NCI-H446 (cell line): Measurements from ENCODE around the gene MAGI1.

Experiments used
- DNase-seq, 2 experiments: peaks; one replicate each; lab custom pipeline; 2025; lab: John Stamatoyannopoulos, UW

The MAGI1 gene

DNA sequence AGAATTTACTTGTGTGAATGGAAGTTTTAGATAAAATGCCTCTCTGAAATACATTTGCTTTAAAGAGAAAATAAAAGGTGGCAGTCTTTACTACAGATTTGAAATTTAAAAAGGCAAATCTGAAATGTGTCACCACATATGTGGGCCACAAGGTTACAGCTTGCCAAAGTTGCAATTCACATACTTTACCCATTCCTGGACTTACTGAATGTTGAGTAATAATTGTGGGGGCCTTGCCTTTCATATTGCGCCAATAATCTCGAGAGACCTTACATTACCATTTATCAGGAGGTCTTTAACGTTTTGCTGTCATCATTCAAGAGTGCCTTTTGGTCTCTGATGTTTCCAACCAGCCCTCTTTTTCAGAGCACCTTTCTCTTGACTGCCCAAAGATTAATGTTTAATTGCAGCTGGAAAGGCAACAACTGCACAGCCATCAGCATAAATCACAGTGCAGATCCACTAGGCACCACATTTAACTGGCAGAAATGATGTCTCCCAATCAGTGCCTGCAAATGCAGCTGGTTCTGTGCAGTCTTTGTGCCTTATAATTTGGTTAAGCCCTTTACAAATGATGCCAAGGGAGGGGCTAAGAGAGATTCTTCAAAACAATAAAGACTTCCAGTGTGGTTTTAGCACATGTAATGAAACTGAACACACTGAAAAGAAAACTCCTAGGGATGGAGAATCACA, 206.8 kb downstream of the MAGI1 start:
- DNase-seq, result no peak

DNA sequence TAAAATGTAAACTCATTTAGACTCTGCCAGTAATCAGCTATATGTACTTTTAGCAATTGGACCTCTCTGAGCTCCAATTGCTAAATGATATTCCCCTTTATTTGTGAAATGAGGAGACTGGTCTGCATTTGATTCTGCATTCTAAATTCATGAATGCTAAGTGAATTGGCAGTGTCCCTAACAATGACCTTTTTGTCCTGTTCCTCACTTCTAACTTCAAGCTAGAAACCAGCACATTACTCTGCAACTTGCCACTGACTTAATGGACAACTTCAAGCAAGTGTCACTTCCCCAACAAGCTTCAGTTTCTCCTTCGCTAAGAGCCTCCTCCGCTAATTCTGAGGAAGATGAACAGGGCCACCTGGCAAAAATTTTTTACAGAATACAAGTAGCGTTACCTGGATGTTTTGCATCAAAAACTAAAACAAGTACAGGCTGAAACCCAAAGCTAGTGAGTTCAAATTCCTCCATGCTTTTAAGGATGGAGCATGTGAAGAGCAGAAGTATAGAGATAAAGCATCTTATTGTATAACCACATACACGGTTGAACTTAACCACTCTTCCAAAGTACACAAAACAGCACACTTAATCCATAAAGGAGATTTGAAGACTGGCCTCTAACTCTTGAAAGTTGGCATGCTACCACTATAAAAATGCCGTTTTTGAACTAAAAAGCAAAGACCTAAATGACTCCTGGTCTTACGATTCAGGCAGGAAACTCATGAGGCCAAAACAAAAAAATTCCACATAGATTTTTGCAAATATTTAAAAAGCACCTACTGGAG, 207.6 kb downstream of the MAGI1 start:
- no peak for DNase-seq

DNA sequence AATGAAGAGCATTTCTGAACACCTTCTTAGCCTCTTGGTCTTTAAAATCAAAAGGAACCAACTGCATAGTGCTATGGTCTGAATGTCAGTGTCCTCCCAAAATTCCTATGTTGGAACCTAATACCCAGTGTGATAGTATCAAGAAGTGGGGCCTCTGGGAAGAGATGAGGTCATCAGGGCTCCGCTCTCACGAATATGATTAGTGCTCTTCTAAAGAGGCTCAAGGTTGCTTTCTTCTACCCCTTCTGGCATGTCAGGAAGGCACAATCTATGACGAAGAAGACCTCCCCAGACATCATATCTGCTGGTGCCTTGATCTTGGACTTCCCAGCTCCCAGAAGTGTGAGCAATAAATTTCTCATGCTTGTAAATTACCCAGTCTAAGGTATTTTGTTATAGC, 209.5 kb downstream of the MAGI1 start:
- no peak for DNase-seq

DNA sequence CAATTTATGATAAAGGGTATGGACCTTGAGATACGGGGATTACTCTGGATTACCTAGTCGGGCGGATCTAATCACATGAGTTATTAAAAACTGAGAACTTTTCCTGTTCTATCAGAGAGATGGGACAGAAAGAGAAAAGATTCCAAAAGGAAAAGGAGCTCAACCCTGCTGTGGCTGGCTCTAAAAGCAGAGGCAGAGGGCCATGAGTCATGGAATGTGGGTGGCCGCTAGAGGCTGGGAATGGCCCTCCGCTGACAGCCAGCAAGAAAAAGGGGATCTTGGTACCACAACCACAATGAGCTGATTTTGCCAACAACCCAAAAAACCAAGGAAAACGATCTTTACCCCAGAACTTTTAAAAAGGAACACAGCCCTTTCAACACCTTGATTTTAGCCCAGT, 210.0 kb downstream of the MAGI1 start:
- DNase-seq, result no peak

DNA sequence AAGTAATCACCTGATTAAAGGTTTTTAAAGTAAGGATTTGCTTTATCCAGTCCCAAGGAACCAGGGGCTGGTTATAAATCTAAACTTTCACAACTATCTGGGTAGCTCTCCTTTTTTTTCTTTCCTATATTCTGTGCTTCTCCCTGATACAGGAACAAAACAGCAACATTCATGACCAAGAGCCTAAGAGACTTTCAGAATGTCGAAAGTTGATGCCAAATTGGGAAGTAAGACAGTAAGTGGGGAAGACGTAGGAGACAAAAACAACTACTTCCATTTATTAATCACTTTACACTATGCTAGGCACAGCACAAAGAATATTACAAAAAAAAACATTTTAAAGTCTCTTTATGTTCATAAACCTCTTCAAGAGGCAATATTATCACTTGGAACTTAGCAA, 211.6 kb downstream of the MAGI1 start:
- DNase-seq, result no peak

DNA sequence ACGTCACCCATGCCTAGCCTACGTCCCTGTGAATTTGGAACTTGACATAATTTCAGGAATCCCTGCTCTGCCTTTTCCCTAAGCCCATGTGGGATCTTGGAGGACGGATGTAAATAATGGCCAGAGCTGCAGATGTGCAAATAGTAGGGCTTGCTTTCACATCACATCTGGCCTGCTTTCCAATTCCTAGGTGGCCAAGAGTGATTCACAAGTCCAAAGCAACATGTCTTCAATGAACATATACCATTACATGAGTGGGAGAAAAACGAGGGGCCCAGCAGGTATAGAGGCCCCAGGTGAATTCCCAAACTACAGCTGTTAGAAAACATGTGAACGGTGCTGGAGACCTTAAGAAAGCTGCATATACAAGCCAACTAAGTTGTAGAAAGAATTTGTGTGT, 214.6 kb downstream of the MAGI1 start:
- no peak for DNase-seq

DNA sequence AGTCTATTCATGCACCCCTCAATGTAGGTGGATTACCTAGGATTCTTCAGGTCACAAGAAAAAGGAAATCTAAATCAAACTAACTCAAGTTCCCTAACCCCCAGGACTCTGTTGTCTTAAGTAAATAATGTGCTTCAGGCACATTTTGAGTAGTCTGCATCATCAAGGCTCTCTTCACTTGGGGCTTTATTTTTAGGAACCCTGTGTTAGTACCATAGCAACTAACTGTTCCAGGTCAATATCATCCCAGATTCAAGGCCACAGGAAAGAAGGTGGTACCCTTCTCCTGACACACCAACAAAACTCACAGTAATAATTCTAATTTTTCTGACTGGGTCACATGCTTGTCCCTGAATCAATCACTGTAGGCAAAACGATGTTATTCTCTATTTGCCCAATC, 218.1 kb downstream of the MAGI1 start:
- DNase-seq, result no peak

DNA sequence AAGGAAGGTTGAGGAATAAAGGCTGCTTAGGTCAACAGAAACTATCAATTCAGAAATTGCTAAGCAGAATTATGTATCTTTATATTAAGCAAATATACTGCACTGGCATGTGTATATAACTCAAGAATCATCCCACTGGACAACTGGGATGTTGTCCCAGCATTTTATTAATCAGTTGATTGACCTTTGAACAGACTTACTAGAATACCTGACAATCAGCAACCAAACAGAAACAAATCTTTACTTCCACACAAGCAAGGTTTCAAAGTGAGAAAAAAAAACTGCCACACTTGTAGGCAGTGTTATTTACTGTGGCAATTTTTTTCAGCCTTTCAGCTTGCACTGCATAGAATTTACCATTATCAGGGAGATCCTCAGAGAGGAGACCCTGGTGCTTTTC, 218.8 kb downstream of the MAGI1 start:
- DNase-seq, result no peak

DNA sequence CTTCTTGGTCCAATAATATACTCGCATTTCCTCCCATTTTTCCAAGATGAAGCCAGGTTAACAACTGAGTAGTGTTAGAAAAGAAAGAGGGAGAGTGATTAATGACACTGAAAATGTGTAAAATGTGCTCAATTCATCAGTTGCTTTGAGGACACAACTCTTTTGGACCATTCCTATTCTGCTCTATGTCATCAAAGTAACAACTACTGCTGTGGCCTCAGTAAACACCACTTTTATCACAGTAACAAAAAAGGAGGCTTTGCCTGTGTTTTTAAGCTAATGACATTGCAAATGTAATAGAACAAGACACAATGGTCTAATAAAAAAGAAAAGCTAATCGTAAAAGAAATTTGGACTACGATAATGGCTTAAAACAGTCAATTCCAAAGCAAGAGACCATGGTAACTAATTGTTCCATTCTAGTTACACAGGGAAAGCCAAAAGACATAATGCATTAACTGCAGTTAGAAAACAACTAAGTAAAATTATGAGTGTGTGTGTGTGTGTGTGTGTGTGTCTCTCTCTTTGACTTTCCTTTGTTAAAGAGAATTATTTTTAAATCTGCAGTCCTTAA, 221.1 kb downstream of the MAGI1 start:
- DNase-seq, result no peak

DNA sequence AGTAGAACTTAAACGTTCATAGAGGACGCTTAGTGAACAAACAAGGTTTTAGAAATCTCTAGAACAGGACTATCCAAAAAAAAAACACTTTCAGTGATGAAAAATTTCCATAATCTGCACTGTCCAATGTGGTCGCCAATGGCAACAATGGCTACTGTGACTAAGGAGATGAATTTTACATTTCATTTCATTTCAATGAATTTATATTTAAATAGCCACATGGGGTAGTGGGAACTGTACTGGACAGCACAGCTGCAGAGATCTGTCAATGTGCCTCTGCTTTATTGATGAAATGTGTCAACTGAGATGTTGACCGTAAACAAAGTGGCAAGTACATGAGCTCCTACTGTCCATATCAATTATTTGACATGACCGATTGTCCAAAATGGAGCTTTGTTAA, 222.5 kb downstream of the MAGI1 start:
- DNase-seq, result no peak

DNA sequence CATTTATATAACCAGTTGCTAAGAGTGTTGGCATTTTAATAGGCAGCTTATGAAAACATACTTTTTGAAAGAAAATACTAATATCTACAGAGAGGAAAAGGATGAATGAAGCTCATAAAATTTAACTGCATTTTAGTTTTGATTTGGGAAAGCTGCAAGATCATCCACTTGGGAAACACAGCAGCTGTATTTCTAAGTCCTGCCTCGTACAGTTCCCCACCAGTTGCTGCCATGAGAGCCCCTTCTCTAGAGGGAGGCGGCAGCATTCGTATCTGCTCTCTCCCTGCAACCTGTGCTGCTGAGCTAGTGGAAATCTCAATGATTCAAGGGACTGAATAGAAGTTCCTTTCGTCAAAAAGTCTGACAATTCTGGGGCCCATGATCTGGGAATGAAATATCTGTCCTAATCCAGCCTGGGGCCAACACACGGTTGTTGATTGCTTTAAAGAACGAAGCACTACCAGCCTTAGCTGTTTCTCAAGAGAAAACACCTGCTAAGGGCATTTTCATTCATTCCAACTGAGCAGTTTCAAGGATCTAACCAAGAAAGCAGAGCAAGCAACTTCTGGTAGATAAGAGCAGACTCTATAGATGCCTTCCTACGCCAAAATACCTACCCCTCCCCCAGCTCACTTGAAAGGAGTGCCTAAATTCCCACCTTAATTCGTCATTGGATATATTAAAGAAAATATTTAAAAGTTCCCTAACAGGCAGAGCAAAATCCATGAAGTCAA, 223.7 kb downstream of the MAGI1 start:
- DNase-seq, result no peak

DNA sequence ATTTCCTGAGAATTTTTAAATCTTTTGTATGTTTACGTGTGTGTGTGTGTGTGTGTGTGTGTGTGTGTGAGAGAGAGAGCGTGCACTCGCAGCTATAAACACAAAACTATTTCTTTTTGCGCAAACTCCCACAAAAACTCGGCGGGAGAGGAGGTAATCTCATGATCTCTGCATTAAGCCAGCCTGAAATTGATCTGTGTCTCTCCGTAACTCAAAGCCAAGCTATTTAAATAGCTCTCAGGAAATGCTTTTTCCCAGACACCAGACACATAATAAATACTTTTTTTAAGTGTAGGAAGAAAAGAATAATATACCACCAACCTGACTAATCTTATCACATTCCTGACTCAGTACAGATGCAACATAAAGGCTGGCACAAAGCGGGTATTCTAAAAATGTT, 226.8 kb downstream of the MAGI1 start:
- no peak for DNase-seq

DNA sequence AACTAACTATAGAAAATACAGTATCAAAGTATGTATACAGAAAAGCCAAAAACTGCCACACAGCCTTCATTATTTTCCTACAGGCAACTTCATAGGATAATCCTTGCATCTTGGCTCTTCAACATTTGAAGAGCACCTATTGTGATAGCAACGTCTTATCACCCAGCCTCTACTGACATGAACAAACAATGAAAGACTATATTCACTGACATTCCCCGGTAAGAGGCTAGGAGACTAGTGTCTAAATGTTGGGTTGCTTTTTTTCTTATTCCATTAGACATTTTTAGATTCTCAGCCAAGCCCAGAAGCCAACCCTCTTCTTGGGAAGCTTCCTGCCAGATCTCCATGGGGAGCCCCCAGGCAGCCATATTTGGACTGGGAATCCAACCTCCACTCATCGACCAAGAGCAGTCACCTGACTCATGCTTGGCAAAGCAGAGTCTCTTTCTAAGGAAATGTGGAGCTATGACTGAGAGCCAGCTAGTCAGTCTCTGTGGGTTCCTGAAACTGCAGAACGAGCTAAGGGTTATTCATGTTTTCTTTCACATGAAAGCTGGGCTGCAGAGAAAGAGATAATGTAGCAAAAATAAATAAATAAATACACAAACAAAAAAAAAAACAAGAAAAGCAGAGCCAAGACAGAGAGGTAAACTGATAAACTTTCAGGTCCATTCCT, 227.5 kb downstream of the MAGI1 start:
- DNase-seq, result no peak

DNA sequence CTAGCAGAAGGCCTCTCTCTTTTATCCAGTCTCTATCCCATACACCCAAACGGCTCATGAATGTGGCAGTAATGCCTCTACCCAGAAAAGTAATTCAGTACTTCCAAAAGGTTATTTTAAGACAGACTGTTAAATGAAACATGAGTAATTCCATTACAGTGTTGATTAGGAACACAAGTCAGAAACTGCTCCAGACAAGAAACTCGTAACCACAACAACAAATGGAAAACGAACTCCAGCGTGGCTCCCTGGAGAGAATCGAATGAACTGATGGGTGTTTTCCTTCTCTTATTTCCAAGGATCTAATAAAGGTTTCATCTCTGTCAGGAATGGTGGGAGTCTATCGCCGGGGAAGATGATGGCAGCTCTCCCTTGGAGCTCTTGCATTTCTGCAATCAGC, 228.4 kb downstream of the MAGI1 start:
- no peak for DNase-seq

DNA sequence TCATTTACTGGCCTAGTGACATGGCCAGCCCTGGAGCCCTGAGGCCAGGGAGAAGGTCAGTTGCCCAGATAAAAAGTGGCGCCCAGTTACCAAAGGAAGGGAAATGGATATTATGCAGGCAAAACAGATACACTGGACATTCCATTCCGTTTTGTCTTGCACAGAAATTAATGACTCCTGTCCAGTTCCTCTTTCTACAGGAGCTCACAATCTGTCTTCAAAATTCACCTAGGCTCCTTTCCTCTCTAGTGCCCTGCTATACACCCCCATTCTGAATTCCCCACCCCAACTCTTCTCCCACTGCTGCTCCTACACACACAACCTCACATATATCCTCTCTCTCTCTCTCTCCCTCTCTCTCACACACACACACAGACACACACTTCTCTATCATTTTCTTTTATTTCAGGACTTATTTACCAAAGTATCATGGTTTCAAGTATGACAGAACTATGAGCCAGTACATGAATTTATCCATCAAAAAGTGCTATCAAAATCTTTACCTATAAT, 229.0 kb downstream of the MAGI1 start:
- no peak for DNase-seq

DNA sequence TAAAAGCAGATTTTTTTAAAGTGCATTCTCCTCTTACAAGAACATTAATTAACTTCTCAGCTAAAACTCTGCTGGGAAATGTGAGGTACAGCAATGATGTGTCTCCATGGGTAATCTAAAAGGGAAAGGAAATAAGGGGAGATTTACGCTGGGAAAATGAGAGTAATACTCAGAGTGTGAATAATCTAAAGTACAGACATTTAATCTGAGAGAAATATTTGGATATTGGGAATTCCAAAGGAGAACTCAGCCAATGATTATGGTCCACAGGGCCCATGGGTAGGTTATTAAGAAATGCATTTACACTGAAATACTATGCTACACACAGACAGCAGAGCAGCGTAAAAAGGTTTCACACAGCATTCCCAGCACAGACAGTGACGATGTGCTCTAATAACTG, 229.9 kb downstream of the MAGI1 start:
- no peak for DNase-seq

DNA sequence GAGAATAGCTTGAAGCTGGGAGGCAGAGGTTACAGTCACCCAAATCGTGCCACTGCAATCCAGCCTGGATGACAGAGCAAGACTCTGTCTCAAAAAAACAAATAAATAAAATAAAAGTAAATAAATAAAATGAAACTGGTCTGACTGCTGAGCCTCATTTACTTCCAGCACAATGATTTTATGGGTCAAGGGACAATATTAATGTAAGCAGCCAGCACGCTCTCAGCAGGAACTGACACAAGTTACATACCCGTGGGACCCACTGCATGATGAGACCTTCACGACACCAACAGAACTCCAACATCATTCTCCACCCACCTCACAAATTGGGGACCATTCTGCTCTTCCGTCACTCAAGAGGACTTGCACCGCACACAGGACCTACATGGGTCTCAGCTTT, 230.3 kb downstream of the MAGI1 start:
- no peak for DNase-seq

DNA sequence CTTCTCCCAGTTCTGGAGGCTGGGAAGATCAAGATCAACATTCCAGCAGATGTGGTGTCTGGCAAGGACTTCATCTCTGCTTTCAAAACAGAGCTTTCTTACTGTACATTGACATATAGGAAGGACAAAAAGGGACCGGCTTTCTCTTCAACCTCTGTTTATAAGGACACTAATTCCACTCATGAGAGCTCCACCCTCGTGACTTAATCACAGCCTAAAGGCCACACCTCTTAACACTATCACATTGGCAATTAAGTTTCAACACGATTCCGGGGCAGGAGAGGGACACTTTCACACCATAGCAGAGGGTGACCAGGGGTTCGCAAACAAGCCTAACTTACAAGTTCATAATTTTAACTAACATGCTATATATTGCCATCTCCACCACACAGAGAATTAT, 231.5 kb downstream of the MAGI1 start:
- no peak for DNase-seq

DNA sequence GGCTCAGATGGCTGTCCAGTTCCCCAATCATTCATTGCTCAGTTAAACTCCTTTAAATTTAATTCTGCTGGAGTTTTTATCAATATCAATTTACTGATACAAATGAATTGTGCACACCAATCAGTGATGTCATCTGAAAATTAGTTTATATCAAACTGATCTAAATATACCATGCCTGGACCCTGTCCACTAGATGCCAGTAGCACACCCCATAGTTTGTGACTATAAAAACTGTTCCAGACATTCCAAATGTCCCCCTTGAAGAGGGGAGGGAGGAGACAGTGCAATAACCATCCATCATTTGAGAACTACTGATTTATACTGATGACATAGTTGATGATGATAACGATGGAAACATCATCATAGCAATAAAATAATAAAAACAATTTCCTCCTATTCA, 232.1 kb downstream of the MAGI1 start:
- DNase-seq, result no peak

DNA sequence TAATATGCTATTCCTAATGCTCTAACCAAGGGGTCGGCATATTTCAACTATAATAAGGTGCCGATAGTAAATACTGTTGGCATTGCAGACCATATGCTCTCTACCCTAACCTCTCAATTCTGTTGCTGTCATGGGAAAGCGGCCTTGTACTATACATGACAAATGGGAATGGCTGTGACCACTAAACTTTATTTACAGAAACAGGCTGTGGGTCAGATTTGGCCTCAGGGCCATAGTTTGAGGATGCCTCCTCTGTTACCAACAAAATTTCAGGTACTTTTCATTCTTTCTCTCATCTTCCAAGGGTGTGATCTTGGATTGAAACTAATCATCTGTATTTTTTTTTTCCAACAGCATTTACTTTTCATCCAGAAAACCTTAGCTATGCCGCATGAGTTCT, 242.0 kb downstream of the MAGI1 start:
- DNase-seq, result no peak

DNA sequence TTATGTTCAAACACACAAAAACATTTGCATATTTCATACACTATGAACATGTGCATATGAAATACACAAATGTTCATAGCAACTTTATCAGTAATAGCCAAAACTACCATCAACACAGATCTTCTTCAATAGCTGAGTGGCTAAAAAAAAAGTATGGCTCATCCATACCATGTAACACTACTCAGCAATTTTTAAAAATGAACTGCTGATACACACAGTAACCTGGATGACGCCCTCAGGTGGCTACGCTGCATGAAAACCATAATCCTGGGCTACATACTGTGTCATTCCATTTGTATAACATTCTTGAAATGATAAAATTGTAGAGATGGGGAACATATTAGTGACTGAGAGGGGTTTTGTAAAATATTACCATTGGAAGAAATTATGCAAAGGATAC, 243.6 kb downstream of the MAGI1 start:
- DNase-seq, result no peak
